ENCODE measurements around the gene MPC1L.

DNA sequence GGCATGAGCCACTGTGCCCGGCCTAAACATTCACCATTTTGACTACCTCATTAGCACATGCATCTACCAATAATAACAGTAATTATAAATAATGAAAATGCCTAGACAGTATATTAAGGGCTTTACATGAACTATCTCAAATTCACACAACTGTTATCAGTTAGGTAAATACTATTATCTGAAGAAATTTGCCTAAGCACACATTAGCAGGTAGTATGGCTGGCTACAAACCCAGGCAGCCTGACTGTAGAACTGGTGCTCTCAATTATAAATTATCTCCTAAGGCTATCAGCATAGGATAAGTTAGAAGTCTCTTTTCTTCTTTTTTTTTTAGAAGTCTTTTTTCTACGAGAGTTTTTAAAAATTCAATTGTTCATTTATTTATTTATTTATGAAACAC lies 38.3 kb downstream of the MPC1L start:
- TF ChIP-seq TAF1 (IDR thresholded peaks at IDR 0.05; ENCODE audit: borderline replicate concordance, insufficient read depth, low read length) (no peak), POLR2AphosphoS5 (IDR thresholded peaks at IDR 0.05; ENCODE audit: low read depth, low read length) (no peak), SIN3A (IDR thresholded peaks at IDR 0.05; ENCODE audit: borderline replicate concordance, insufficient read depth, low read length) (no peak)
